IMR-90 (cell line): Measurements from ENCODE around the gene FBXO31.

Experiments
- CHD1 ChIP-seq: IDR thresholded peaks from 2 replicates; pipeline ENCODE4 v1.6.1; 2012; ENCODE audit warnings: low read depth, low read length, improper control_type of control experiment
- CTCF ChIP-seq: conservative IDR thresholded peaks from 2 replicates; pipeline ENCODE4 v1.5.1; 2012; ENCODE audit warnings: mild to moderate bottlenecking, low read depth, low read length, improper control_type of control experiment
- NFE2L2 ChIP-seq: fragments of 150-350 bp; IDR thresholded peaks from 2 replicates; pipeline ENCODE4 v1.6.1; 2016; ENCODE audit warnings: low read depth, mild to moderate bottlenecking, low read length
- RFX5 ChIP-seq: IDR thresholded peaks from 2 replicates; pipeline ENCODE4 v1.8.0; 2012; ENCODE audit warnings: low read depth, mild to moderate bottlenecking, low read length, moderate library complexity

GRCh38 chr16:87418216-87418615 is 34.6 kb upstream of the FBXO31 start:
- no peak for TF ChIP-seq CHD1
- no peak for TF ChIP-seq CTCF
- TF ChIP-seq RFX5 = no peak
- no peak for TF ChIP-seq NFE2L2
